Stimulated activated naive B cell treated with anti-CD40 and anti-IgM and Interleukin-4, amounts not matched to agents 10 μg/mL and 1 μg/mL and 100 μg/mL, for 72 hours (primary cell): ENCODE results near the gene TADA2A.
A peak's percentile ranks its signal among the peaks of the same experiment; 100 is the strongest.

Source experiments
- ATAC-seq, 2 donors: fragments of 150-1000 bp; cut with Tn5 transposase; replicated peaks; 2 replicates each; pipeline ENCODE4 v1.10.0; 2021; ENCODE audit warnings: moderate library complexity in 1 of 2
- DNase-seq: peaks from one replicate; pipeline ENCODE4 v3.0.0; 2021
- H3K27ac Mint-ChIP-seq: one replicate; pipeline ENCODE4 v1.8.0; 2022; ENCODE audit warnings: mild to moderate bottlenecking, mixed read lengths
- H3K27me3 Mint-ChIP-seq, 2 donors: one replicate each; pipeline ENCODE4 v1.8.0; 2022; ENCODE audit warnings: mixed read lengths in 2 of 2
- H3K36me3 Mint-ChIP-seq, 2 donors: one replicate each; pipeline ENCODE4 v1.8.0; 2022; ENCODE audit warnings: mixed read lengths in 2 of 2, mild to moderate bottlenecking in 1 of 2
- H3K4me1 Mint-ChIP-seq, 2 donors: one replicate each; pipeline ENCODE4 v1.8.0; 2022; ENCODE audit warnings: mixed read lengths in 2 of 2, mild to moderate bottlenecking in 1 of 2
- H3K4me3 Mint-ChIP-seq, 2 donors: one replicate each; pipeline ENCODE4 v1.8.0; 2022; ENCODE audit warnings: mild to moderate bottlenecking in 2 of 2, mixed read lengths in 2 of 2, moderate library complexity in 1 of 2
- H3K9me3 Mint-ChIP-seq, 2 donors: one replicate each; pipeline ENCODE4 v1.8.0; 2022; ENCODE audit warnings: mixed read lengths in 2 of 2, mild to moderate bottlenecking in 1 of 2

TADA2A gene

GRCh38 chr17:37488009-37488604, 81.4 kb downstream of the TADA2A start:
- H3K4me1 Mint-ChIP-seq, result peaks cover 17 to 34% of the 10 kb centered on the region in 2 donors
- peak overlapping the region; percentile 97 for H3K4me3 Mint-ChIP-seq
- ATAC-seq (no peak), DNase-seq (no peak)
- no peaks in the 10 kb centered on the region for H3K9me3 Mint-ChIP-seq
- peak overlapping the region; percentile 31 for H3K27ac Mint-ChIP-seq
- peaks cover 0 to 1% of the 10 kb centered on the region in 2 donors for H3K36me3 Mint-ChIP-seq
- no peaks in the 10 kb centered on the region for H3K27me3 Mint-ChIP-seq

GRCh38 chr17:37488607-37489196, 82.0 kb downstream of the TADA2A start:
- H3K27ac Mint-ChIP-seq, result peak overlapping the region; percentile 91
- H3K9me3 Mint-ChIP-seq, result no peaks in the 10 kb centered on the region
- ATAC-seq (peak; percentile 16 to 24), DNase-seq (peak; percentile 12)
- H3K4me3 Mint-ChIP-seq, result peak overlapping the region; percentile 97
- H3K4me1 Mint-ChIP-seq, result peaks cover 15 to 40% of the 10 kb centered on the region in 2 donors
- H3K36me3 Mint-ChIP-seq, result peaks cover 0 to 1% of the 10 kb centered on the region in 2 donors
- H3K27me3 Mint-ChIP-seq, result no peaks in the 10 kb centered on the region

GRCh38 chr17:37489197-37490001, 82.7 kb downstream of the TADA2A start, which contains the start of gene DUSP14:
DUSP14 (plus strand) TSS chr17:37489891; CDS start chr17:37512273, 22,382 bp downstream.
- Mint-ChIP-seq H3K36me3 (peaks cover 0 to 1% of the 10 kb centered on the region in 2 donors), H3K4me1 (peaks cover 15 to 46% of the 10 kb centered on the region in 2 donors), H3K9me3 (no peaks in the 10 kb centered on the region), H3K4me3 (peak within 1 kb of the TSS; percentile 97 to 99), H3K27me3 (no peaks in the 10 kb centered on the region), H3K27ac (peak within 1 kb of the TSS; percentile 91)
- DNase-seq (peak; percentile 72), ATAC-seq (peak; percentile 79 to 87)

- H3K4me1 Mint-ChIP-seq, result peaks cover 15 to 48% of the 10 kb centered on the region in 2 donors
- ATAC-seq (peak; percentile 74 to 75), DNase-seq (peak; percentile 73)
- H3K4me3 Mint-ChIP-seq, result peak overlapping the region; percentile 93 to 99
- H3K27me3 Mint-ChIP-seq, result no peaks in the 10 kb centered on the region
- peak overlapping the region; percentile 85 for H3K27ac Mint-ChIP-seq
- H3K36me3 Mint-ChIP-seq, result peaks cover 0 to 1% of the 10 kb centered on the region in 2 donors
- H3K9me3 Mint-ChIP-seq, result no peaks in the 10 kb centered on the region
These were observed 83.4 kb downstream of the TADA2A start for GRCh38 chr17:37490022-37490587.

GRCh38 chr17:37490638-37491614, 84.2 kb downstream of the TADA2A start:
- peak overlapping the region; percentile 85 for H3K27ac Mint-ChIP-seq
- H3K27me3 Mint-ChIP-seq, result no peaks in the 10 kb centered on the region
- DNase-seq (peak; percentile 7), ATAC-seq (no peak)
- H3K4me1 Mint-ChIP-seq, result peaks cover 15 to 48% of the 10 kb centered on the region in 2 donors
- H3K4me3 Mint-ChIP-seq, result peak overlapping the region; percentile 93 to 99
- H3K9me3 Mint-ChIP-seq, result no peaks in the 10 kb centered on the region
- peaks cover 0 to 1% of the 10 kb centered on the region in 2 donors for H3K36me3 Mint-ChIP-seq

- Mint-ChIP-seq H3K36me3 (peaks cover 0 to 1% of the 10 kb centered on the region in 2 donors), H3K27ac (no peak overlapping the region), H3K4me1 (peaks cover 15 to 48% of the 10 kb centered on the region in 2 donors), H3K4me3 (no peak overlapping the region), H3K9me3 (no peaks in the 10 kb centered on the region), H3K27me3 (no peaks in the 10 kb centered on the region)
- ATAC-seq (no peak), DNase-seq (no peak)
These were observed 85.5 kb downstream of the TADA2A start for GRCh38 chr17:37492167-37492566.

GRCh38 chr17:37493249-37494027, 86.8 kb downstream of the TADA2A start:
- no peaks in the 10 kb centered on the region for H3K9me3 Mint-ChIP-seq
- ATAC-seq, result no peak
- DNase-seq, result no peak
- H3K36me3 Mint-ChIP-seq, result peaks cover 0 to 1% of the 10 kb centered on the region in 2 donors
- H3K27me3 Mint-ChIP-seq, result no peaks in the 10 kb centered on the region
- H3K4me1 Mint-ChIP-seq, result peaks cover 12 to 42% of the 10 kb centered on the region in 2 donors
- no peak overlapping the region for H3K27ac Mint-ChIP-seq
- H3K4me3 Mint-ChIP-seq, result no peak overlapping the region

GRCh38 chr17:37494401-37494831, 87.7 kb downstream of the TADA2A start:
- no peak for DNase-seq
- H3K36me3 Mint-ChIP-seq, result peaks cover 0 to 1% of the 10 kb centered on the region in 2 donors
- no peak overlapping the region for H3K4me3 Mint-ChIP-seq
- no peaks in the 10 kb centered on the region for H3K9me3 Mint-ChIP-seq
- H3K27me3 Mint-ChIP-seq, result no peaks in the 10 kb centered on the region
- peaks cover 12 to 32% of the 10 kb centered on the region in 2 donors for H3K4me1 Mint-ChIP-seq
- no peak for ATAC-seq
- H3K27ac Mint-ChIP-seq, result no peak overlapping the region

GRCh38 chr17:37494971-37495370, 88.3 kb downstream of the TADA2A start:
- Mint-ChIP-seq H3K27me3 (no peaks in the 10 kb centered on the region), H3K27ac (no peak overlapping the region), H3K4me3 (no peak overlapping the region), H3K9me3 (no peaks in the 10 kb centered on the region), H3K36me3 (peaks cover 0 to 1% of the 10 kb centered on the region in 2 donors), H3K4me1 (peaks cover 12 to 30% of the 10 kb centered on the region in 2 donors)
- no peak for ATAC-seq
- no peak for DNase-seq

GRCh38 chr17:37500378-37500777, 93.7 kb downstream of the TADA2A start:
- peaks cover 0 to 4% of the 10 kb centered on the region in 2 donors for H3K36me3 Mint-ChIP-seq
- no peak overlapping the region for H3K4me3 Mint-ChIP-seq
- no peak for ATAC-seq
- no peaks in the 10 kb centered on the region for H3K4me1 Mint-ChIP-seq
- no peak for DNase-seq
- no peak overlapping the region for H3K27ac Mint-ChIP-seq
- H3K27me3 Mint-ChIP-seq, result no peaks in the 10 kb centered on the region
- H3K9me3 Mint-ChIP-seq, result no peaks in the 10 kb centered on the region

GRCh38 chr17:37502009-37502936, 95.6 kb downstream of the TADA2A start:
- no peak for ATAC-seq

GRCh38 chr17:37503148-37503547, 96.5 kb downstream of the TADA2A start:
- DNase-seq, result no peak
- no peak overlapping the region for H3K27ac Mint-ChIP-seq
- H3K9me3 Mint-ChIP-seq, result no peaks in the 10 kb centered on the region
- H3K4me1 Mint-ChIP-seq, result peaks cover 0 to 4% of the 10 kb centered on the region in 2 donors
- H3K36me3 Mint-ChIP-seq, result peaks cover 0 to 4% of the 10 kb centered on the region in 2 donors
- H3K4me3 Mint-ChIP-seq, result no peak overlapping the region
- no peaks in the 10 kb centered on the region for H3K27me3 Mint-ChIP-seq
- no peak for ATAC-seq

More at GRCh38 chr17:37502009-37502936, 95.6 kb downstream of the TADA2A start:
- no peak overlapping the region for H3K4me3 Mint-ChIP-seq
- peaks cover 0 to 4% of the 10 kb centered on the region in 2 donors for H3K4me1 Mint-ChIP-seq
- no peak for DNase-seq
- peaks cover 0 to 4% of the 10 kb centered on the region in 2 donors for H3K36me3 Mint-ChIP-seq
- no peaks in the 10 kb centered on the region for H3K9me3 Mint-ChIP-seq
- H3K27ac Mint-ChIP-seq, result no peak overlapping the region
- H3K27me3 Mint-ChIP-seq, result no peaks in the 10 kb centered on the region
